SU-DHL-6 (cell line): ENCODE measurements around the gene TTYH3.

Source experiments
- H2AFZ ChIP-seq: fragments of 200-600 bp; sonication (generic); 2 replicates; pipeline ENCODE4 v1.6.1; 2014; ENCODE audit warnings: low read depth, mild to moderate bottlenecking, moderate library complexity, mixed read lengths, antibody characterized with exemption, low read length; ENCODE audit not compliant: severe bottlenecking
- H3F3A ChIP-seq: fragments of 200-600 bp; shearing (Covaris generic); 2 replicates; pipeline ENCODE4 v1.6.0; 2016; ENCODE audit warnings: antibody characterized with exemption, mild to moderate bottlenecking; ENCODE audit not compliant: insufficient read depth
- H3K27ac ChIP-seq: fragments of 200-600 bp; sonication (generic); 2 replicates; pipeline ENCODE4 v1.5.1; 2016; ENCODE audit warnings: low read depth, mild to moderate bottlenecking, low read length, moderate library complexity, mixed read lengths
- H3K27me3 ChIP-seq: fragments of 200-600 bp; sonication (generic), shearing (Covaris generic); 2 replicates; pipeline ENCODE4 v1.6.0; 2014; ENCODE audit warnings: mild to moderate bottlenecking, low read length
- H3K36me3 ChIP-seq: fragments of 200-600 bp; sonication (generic); 2 replicates; pipeline ENCODE4 v1.6.1; 2014; ENCODE audit warnings: mild to moderate bottlenecking, low read length, mixed read lengths
- H3K4me2 ChIP-seq: fragments of 300-600, 200-600 bp; shearing (Covaris generic), sonication (generic); 2 replicates; pipeline ENCODE4 v1.6.0; 2014; ENCODE audit warnings: low read length, low read depth, mild to moderate bottlenecking; ENCODE audit not compliant: poor library complexity, severe bottlenecking
- H3K4me3 ChIP-seq: fragments of 200-600 bp; sonication (generic); 2 replicates; pipeline ENCODE4 v1.5.1; 2014; ENCODE audit warnings: antibody characterized with exemption, low read length, mild to moderate bottlenecking, mixed read lengths; ENCODE audit not compliant: insufficient read depth, poor library complexity, severe bottlenecking
- H3K79me2 ChIP-seq: fragments of 200-600 bp; sonication (generic); 2 replicates; pipeline ENCODE4 v1.6.1; 2014; ENCODE audit warnings: mild to moderate bottlenecking, low read length, moderate library complexity; ENCODE audit not compliant: insufficient read depth
- H3K9ac ChIP-seq: fragments of 200-600 bp; sonication (generic); 2 replicates; pipeline ENCODE4 v1.7.0; 2014; ENCODE audit warnings: mild to moderate bottlenecking, low read length
- H3K9me2 ChIP-seq: fragments of 200-600 bp; sonication (generic); replicated peaks from 2 replicates; pipeline ENCODE4 v1.6.1; 2014; ENCODE audit warnings: low read length; ENCODE audit not compliant: insufficient read depth
- H3K9me3 ChIP-seq: fragments of 200-600 bp; sonication (generic); 2 replicates; pipeline ENCODE4 v1.6.1; 2014; ENCODE audit warnings: low read length, mixed read lengths; ENCODE audit not compliant: insufficient read depth
- H4K20me1 ChIP-seq: fragments of 200-600 bp; sonication (generic); 2 replicates; pipeline ENCODE4 v1.6.1; 2014; ENCODE audit warnings: low read depth, mild to moderate bottlenecking, antibody characterized with exemption, low read length, moderate library complexity, mixed read lengths
- CTCF ChIP-seq: fragments of 200-600 bp; sonication (generic); IDR thresholded peaks from one replicate; pipeline ENCODE4 v1.5.1; 2017; ENCODE audit warnings: antibody characterized with exemption, mild to moderate bottlenecking, low read length, moderate library complexity; ENCODE audit not compliant: insufficient read depth, poor library complexity, severe bottlenecking
- EZH2phosphoT487 ChIP-seq: fragments of 200-600 bp; sonication (generic), shearing (Covaris generic); conservative IDR thresholded peaks from 2 replicates; pipeline ENCODE4 v1.6.1; 2018; ENCODE audit warnings: mild to moderate bottlenecking, antibody characterized with exemption, low read length, moderate library complexity, mixed read lengths

Gene TTYH3

GRCh38 chr7:2634267-2635145 lies 2.7 kb downstream of the TTYH3 start:
- no peak overlapping the region for H3K4me3 ChIP-seq
- no peak overlapping the region for H3K27ac ChIP-seq
- no peak overlapping the region for H2AFZ ChIP-seq
- no peaks in the 10 kb centered on the region for H3K79me2 ChIP-seq
- no peak overlapping the region for H3K9ac ChIP-seq
- H4K20me1 ChIP-seq: no peaks in the 10 kb centered on the region
- TF ChIP-seq EZH2phosphoT487: no peak
- TF ChIP-seq CTCF: no peak
- H3K27me3 ChIP-seq: no peaks in the 10 kb centered on the region
- no peaks in the 10 kb centered on the region for H3K9me2 ChIP-seq
- no peaks in the 10 kb centered on the region for H3K9me3 ChIP-seq
- no peaks in the 10 kb centered on the region for H3K36me3 ChIP-seq
- H3K4me2 ChIP-seq: no peak overlapping the region
- no peaks in the 10 kb centered on the region for H3F3A ChIP-seq

- Histone ChIP-seq H3K27me3 (no peaks in the 10 kb centered on the region), H3K9ac (no peak overlapping the region), H3K9me3 (no peaks in the 10 kb centered on the region), H3K4me2 (no peak overlapping the region), H3F3A (no peaks in the 10 kb centered on the region), H4K20me1 (no peaks in the 10 kb centered on the region), H3K79me2 (no peaks in the 10 kb centered on the region), H3K9me2 (no peaks in the 10 kb centered on the region), H3K4me3 (no peak overlapping the region), H3K27ac (no peak overlapping the region), H2AFZ (no peak overlapping the region), H3K36me3 (no peaks in the 10 kb centered on the region)
- TF ChIP-seq EZH2phosphoT487 (no peak), CTCF (no peak)
Observed at GRCh38 chr7:2635148-2635668, 3.4 kb downstream of the TTYH3 start.

GRCh38 chr7:2635810-2636701 lies 4.3 kb downstream of the TTYH3 start:
- no peaks in the 10 kb centered on the region for H3F3A ChIP-seq
- no peaks in the 10 kb centered on the region for H3K79me2 ChIP-seq
- no peak overlapping the region for H3K27ac ChIP-seq
- H2AFZ ChIP-seq: no peak overlapping the region
- H3K9me2 ChIP-seq: no peaks in the 10 kb centered on the region
- no peak overlapping the region for H3K4me3 ChIP-seq
- H4K20me1 ChIP-seq: no peaks in the 10 kb centered on the region
- TF ChIP-seq EZH2phosphoT487: no peak
- no peak for TF ChIP-seq CTCF
- H3K27me3 ChIP-seq: no peaks in the 10 kb centered on the region
- no peak overlapping the region for H3K4me2 ChIP-seq
- no peaks in the 10 kb centered on the region for H3K9me3 ChIP-seq
- H3K36me3 ChIP-seq: no peaks in the 10 kb centered on the region
- no peak overlapping the region for H3K9ac ChIP-seq
